Activated CD8-positive, alpha-beta memory T cell treated with anti-CD3 and anti-CD28 coated beads for 1 hour (primary cell): Measurements from ENCODE around the gene GSTM5.
A peak's percentile ranks its signal among the peaks of the same experiment; 100 is the strongest.
"Not testable (repeated sequence)": the region's sequence is repeated elsewhere in the genome, so short reads cannot be mapped to it uniquely, and the experiment has no call there.

Experiments used
- DNase-seq, 2 donors: peaks; one replicate each; pipeline ENCODE4 v3.0.0-alpha.2; 2020; ENCODE audit warnings: low read depth in 1 of 2; ENCODE audit errors: extremely low read depth in 1 of 2

The GSTM5 gene

DNA sequence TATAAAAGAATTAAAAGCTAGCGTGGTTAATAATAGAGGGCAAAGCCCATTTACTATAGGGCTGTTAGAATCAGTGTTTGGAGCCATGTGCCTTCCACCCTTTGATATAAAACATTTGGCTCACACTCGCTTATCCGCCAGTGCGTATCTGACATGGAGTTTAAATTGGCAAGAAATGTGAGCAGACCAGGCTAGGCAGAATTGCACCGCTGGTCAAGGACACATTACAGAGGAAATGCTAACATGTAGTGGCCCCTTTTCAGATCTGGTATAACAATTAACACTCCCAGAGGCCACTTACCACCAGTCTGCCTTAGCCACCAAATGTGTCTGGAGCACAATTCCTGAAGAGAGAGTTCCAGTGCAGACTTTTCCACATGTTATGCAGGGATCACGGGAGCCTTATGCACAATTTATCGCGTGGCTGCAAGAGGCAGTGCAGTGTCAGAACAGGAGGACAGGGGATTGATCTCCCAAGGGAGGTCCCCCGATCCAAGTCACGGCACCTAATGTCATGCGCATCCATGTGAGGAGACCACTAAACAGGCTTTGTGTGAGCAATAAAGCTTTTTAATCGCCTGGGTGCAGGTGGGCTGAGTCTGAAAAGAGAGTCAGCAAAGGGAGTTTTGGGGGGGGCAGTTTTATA is 14.8 kb downstream of the GSTM5 start:
- no peak for DNase-seq

DNA sequence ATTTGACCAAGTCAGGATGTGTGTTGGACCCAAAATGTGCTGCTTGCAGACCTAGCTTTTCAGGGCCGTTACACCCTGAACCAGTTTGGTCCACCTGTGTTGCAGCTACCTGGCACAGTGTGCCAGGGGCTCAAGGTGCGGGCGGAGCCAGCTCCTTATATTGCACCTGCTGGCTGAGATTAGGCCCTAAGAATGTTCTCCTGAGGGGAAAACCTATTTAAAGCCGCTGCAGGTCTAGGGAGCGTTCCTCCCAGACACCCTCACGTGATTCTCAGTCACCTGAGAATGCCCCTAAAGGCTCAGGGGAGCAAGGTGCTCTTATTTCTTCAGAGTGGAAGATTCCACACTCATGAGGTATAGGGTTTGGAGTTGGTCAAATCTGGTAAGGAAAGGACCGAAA is 16.8 kb downstream of the GSTM5 start:
- DNase-seq, result no peak

DNA sequence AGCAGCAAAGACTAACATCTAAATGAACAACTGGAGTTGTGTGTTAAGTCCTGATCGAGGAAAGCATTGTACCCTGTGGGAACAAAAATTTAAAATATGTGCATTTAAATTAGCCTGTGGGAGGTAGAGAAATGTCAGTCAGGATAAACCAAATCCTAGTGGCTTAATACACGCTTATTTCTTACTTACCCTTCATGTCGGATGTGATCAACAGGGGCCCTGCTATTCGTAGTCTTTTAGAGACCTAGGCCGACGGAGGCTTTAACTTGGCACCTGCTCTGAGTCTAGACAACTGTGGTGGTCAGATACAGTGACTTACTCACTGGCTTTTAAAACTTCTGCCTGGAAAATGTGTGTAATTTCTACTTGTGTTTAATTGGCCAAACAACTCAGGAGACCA is 18.6 kb downstream of the GSTM5 start:
- DNase-seq, result no peak

DNA sequence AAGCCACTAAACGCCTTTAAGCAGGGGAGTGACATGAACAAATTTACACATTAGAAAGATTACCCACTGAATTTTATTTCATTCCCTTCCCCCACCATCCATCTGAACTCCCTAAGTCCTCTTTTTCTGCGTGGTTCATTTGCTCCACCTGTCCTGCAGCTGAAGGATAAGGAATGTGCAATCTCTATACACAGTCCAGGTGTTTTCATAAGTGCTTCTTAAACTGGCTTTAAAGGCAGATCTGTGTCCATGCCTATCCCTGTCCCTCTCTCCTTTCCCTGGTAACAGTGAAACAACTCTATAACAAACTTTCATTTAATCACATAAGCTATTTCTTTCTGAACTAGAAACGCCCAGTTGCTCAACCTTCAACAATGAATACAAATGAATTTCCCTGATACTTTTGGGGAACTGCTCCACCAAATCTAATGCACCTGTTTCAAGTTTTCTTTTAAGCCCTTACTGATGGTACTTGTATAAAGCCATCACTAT is 20.4 kb downstream of the GSTM5 start:
- no peak for DNase-seq

DNA sequence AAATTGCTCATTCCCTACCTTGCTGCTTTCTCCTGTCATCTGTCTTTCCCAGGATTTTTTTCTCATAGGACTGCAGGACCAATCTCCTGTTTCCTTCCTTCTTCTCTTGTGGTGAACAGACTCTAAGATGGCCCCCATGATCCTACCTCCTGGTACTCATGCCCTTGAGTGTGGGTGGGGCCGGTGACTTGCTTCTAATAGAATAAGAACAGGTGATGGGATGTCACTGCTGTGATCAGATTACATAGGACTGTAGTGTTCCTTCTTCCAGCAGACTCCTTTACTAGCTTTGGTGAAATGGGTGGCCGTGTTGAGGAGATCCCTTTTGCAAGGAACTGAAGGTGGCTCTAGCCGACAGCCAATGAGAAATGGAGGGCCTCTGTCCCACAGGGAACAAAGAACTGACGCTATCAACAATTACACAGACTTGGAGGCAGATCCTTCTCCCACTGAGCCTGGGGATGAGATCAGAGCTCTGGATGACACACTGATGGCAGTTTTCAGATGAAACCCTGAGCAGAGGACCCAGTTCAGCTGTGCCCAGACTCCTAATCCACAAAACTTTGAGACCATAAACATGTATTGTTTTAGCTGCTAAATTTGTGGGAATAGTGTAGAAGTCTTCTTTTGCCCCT is 21.3 kb downstream of the GSTM5 start:
- DNase-seq, result no peak

DNA sequence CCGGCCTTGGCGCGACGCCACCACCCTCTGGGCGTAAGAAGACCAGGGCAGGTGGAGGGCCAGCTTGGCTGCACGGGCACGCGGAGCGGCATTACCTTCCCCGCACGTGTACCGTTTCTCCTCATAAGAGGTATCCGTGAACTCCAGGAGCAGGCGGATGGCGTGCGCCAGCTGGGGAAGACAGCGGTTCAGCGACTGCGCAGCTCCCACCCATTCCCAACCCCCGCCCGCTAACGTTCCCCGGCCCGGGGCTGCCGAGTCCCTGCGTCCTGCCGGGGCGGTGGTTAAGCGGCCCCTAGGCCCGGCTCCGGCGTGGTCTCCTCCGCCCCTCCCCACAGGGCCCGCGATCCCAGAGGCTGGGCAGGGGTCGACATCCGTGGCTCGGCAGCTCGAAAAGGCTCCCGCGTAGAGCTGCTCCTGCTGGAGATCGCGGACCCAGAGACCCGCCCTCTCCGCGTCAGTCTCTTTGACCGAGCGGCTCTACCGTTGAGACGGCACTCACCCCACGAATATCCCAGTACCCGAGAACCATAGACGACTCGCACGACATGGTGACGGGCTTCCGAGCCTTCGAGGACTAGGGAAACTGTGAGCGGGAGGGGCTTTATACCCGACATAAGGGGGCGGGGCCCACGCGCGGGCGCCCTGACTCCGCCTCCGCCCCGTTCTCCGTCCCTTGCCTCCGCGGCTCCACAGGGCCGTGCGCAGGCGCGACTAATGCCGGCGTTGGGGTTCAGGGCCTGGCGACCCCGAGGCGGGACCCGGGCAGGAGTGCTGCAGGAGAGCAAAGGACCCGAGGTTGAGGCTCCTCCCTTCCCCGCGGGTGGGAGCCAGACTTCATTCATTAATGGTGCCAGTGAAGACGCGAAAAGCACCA is 27.9 kb downstream of the GSTM5 start:
- DNase-seq, result peak; percentile 62 to 74

DNA sequence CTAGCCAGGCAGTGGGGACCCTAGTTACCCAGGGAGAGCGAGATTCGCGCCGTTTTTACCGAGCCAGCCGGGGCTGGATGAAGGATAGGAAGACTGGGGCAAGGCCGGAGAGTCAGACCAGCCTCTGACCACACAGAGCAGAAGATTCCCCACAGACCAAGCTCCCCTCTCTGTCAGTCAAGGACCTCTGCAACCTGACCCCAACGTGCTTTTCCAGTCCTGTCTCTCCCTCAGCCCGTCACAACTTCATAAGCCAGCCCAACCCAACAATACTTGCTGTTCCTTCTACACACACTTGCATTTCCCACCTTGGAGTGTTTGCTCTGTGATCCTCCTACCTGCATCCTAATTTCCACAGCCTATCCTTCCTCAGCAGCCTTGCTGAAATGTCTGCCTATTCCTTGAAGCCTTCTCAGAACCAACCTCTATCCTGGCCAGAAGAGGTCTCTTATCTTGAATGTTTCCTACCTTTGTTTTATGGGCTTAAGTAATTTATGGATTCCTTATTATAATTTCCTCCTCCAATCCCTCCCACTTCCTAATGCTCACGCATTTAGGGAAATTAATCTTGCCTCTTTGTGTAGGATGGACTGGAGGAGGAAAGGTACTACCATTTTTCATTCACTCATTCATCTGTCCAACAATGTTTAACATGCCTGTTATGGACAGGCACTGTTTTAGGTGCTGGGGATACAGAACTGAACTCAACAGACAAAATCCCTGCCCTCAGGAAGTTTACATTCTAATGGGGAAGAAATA is 28.7 kb downstream of the GSTM5 start, which contains the start of gene GSTM3:
TSS of gene GSTM3 (minus strand) at position 424 of the 759 bp plus-strand sequence. CDS start 751 bp downstream, outside the sequence.
- no peak for DNase-seq

DNA sequence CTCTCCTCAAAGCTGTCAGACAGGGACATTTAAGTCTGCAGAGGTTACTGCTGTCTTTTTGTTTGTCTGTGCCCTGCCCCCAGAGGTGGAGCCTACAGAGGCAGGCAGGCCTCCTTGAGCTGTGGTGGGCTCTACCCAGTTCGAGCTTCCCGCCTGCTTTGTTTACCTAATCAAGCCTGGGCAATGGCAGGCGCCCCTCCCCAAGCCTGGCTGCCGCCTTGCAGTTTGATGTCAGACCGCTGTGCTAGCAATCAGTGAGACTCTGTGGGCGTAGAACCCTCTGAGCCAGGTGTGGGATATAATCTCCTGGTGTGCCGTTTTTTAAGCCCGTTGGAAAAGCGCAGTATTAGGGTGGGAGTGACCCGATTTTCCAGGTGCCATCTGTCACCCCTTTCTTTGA is 36.3 kb downstream of the GSTM5 start:
- not testable (repeated sequence) for DNase-seq

DNA sequence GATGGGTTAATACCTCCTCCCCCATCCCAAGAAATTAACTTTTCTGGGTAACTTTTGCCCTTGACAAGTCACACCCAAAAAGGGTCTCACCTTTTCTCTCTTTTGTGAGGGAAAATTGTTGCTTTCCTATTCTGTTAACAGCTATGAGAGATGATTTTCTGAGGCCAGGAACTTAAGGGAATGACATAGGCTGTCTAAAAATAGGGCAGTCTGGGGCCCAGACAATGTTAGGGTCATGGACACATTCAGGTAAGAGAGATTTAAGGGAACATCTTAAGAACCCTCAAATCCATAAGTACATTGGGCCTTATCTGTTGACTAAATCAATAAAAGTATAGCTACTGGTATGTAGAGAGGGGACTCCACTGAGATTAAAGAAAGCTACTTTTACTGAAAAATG is 37.2 kb downstream of the GSTM5 start:
- DNase-seq, result no peak

DNA sequence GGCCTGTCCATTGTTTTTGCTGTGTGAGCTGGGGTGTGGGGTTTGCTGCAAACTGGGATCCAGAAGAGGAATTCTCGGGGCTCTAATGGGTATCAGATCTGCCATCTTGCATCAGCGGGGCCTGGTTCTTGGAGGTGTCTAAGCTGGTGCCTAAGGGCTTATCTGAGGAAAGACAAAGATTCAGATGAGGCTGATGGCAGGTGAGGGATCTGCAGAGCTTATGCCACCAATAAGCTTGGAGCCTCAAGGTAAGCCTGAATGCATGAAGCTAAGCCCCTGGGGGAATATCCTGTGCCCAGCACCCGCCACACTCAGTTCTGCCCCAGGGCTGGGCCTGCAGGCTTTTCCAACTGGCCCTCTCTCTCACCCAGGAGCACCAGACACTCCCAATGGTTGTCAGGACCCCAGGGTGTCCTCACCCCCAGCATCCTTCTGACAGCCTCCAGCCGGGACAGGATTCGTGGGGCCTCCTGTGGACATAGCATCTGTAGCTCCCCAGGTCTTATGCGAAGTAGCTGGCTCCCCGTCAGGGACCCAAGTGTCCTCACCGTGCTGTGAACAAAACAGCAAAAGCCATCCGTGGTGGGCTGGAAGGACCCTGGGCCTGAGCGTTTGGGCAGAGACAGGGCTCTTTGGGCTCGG is 38.3 kb downstream of the GSTM5 start:
- no peak for DNase-seq

DNA sequence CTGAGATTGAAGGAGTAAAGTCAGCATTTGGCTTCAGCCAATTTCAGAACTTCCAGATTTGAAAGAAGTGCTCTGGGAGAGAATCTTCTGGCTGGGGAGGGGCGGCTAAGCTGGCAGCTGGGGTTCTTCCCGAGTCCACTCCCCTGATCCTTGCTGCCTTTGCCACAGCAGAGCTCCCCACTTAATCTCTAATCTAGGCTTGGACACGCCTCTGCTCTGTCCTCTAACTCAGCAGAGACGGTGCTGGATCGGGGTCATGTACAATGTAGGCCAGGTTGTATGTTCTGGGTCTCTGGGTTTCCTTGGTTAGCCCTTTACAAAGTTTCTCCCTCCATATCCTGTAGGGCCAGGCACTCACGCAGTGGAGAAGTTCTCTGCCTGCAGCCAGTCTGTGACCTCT is 38.9 kb downstream of the GSTM5 start:
- no peak for DNase-seq

DNA sequence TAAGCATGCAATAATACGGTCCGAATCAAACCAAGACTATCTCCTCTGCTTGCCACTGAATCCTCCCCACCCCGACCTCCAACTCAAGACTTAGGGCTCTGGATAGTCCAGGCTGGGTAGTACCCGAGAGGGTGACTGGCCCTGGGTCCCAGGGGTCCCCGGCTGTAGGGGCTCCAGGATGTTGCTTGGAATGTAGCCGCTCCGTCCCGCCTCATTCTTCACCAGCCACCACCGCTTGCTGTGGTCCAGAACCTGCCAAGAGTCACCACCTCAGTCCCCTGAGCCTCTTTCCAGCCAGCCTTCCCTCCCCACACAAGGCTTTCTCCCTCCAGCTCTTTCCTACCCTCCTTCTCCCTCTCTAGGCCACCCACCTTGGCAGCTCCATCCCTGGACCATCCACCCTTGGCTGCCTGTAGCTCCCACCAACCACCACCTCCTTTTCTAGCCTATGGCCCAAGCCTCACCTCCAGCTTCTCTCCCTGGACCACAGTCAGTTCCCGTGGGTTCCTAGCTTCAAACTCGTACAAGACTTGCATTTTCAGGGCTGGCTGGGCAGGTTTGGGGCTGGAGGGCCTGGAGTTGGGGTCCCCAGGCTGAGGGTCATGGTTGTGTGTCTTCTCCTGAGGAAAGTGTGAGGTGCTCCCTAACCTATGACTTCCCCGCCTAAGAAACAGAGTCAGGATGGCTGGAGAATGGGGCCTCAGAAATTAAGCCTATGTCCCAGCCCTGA is 39.6 kb downstream of the GSTM5 start:
- DNase-seq, result no peak

DNA sequence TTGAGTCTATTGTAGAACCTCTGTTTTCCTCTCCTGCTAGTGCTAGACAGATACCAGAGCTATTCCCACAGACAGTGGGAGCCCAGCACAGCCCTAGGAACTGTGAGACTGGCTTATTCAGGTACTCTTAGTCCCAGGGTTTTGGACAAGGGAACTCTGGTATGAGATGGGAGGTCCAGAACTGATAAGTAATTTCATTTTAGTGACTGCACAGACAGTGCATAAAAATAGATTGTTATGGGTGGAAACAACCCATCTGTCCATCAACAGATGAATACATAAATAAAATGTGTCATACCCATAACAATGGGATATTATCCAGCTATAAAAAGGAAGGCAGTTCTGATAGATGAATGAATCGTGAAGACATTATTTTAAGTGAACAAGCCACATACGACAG is 42.7 kb downstream of the GSTM5 start:
- no peak for DNase-seq

DNA sequence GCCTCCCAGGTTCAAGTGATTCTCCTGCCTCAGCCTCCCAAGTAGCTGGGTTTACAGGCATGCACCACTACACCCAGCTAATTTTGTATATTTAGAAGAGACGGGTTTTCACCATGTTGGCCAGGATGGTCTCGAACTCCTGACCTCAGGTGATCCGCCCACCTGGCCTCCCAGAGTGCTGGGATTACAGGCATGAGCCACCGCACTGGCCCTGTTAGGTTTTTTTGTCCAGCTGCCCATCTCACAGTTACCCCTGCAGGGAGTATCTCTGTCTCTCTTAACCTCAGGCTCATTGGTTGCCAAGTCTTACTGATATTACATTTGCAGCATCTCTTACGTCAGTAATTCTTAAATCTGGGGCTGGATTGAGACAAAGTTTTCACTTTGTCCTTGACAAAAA is 44.3 kb downstream of the GSTM5 start:
- not testable (repeated sequence) for DNase-seq

DNA sequence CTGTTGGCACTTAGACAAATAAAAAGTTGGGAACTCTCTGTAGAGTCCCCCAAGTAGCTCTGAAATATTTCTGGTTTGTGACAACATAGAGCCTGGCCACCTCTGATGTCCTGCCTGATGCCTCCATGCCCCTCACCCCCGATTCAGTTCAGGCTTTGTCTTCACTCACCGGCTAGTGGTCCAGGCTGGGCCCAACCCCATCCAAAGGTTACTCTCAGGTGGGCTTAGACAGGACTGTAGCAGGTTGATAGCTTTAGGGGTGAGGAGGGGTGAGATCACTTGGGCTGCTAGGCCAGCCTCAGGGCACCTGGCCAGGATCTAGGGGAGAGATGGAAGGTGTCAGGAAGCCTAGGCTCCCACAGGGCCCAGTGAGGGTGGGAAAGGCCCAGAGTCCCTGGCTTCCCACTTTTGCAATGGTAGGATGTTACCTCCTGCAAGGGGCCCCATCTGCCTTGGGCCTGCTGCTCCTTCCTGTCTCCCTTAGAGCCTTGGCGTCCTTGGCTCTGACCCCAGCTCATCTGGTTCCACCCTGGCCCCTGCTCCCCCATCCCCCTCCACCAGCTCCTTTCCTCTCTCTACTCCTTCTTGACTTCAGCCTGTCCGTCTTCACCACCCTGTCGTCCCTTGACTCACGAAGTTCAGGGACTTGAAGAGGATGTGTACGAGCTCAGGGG is 44.9 kb downstream of the GSTM5 start:
- DNase-seq, result no peak

DNA sequence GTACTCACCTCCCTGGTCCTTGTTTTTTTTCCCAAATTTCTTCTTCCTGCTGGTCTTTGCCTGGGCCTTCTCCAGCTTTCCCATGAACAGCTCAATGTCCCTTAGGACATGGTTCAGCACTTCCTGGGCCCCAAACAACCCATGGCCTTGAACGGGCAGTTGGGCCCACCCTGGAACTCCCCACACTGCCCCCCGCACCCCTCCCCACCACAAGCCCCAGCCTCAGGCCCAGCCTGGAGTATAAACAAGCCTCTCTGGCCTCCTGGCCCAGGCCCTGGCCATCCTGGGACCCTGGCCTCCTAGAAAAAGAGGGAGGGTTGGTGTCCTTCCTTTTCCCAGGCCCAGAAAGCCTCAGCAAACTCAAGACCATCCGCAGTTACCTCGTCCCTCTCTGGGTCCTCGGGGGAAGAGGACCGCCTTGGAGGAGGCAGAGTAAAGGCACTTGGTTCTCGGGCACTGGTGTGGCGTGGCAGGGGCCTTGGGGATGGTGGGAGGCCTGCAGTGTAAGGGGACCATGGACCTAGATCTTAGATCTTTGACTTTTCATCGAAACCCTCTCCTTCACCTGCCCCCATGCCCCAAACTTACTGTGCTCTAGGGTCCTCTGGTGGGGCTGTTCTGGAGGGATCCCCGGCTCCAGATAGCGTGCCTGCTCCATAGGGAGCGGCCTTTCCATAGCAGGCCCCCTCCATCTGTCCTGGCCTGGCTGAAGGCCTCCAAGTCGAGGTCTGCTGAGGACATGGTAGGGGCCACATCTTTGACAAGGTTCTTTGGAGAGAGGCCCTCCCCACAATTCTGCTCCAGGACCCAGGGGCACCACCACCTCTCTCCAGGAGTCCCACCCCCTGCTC is 46.1 kb downstream of the GSTM5 start:
- DNase-seq, result no peak

DNA sequence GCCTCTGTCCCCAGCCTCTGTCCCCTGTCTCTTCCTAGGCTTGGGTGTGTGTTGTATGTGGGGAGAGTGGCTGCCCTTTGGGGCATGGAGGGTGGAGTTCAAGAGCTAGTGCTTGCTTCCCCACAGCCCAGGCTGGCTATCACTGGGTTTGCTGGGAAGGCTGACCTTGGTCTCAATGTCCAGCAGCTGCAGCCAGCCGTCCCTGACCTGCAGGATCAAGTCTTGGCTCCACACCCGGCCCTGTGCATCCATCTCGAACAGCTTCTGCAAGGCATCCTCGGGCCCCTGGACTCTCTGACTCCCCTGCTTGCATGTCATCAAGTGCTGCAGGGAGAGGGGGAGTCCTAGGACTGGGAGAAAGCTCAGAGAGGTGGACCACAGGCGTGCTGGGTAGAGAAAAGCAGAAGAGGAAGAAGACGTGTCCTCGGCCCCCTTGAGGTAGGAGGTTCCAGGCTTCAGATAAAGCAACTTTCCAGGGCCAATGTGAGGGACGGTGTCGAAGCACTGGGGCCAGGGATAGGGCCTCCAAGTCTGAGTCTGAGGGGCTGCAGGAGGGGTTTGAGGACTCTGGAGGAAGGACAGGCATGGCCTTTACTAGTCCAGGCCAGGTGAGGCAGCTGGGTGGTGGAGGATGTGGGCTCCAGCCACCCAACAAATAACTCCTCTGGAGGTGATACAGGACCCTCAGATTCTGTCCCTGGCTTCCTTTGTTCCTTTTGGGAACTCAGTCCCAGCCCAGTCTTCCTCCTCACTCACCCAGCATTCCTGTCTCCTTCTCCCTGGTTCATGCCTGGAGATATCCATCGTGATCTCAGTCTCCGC is 47.7 kb downstream of the GSTM5 start:
- DNase-seq, result no peak
